ENCODE measurements around the gene CDC42SE1.

Gene CDC42SE1

DNA sequence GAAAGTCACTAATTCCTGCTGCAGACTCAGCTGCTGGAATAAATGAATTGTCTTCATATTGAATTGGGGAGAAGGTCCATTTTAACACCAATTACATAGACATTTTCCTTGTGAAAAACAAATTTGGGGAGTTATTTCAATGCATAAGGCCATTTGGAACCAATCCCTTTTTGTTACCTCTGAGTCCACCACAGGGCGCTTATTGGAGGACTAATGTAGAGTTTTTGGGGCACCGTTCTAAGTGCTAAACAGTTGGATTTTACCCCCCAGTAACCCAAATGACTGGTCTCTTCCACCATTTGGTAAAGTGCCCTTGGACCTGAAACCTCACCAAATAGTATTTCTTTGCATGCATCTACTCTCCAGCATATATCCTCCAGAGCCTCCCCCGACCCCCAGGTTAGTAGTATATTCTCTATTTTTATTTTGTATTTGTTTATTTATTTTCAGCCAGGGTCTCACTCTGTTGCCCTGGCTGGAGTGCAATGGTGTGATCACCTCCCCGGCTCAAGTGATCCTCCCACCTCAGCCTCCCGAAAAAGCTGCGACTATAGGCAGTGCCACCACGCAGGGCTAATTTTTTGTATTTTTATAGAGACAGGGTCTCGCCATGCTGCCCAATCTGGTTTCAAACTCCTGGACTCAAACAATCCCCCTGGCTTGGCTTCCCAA is 49.6 kb downstream of the CDC42SE1 start:
- Histone ChIP-seq H3K36me3 (ENCODE audit: control insufficient read depth in 2 of 2, insufficient read depth in 2 of 2, low read length in 2 of 2) (no peaks in the 10 kb centered on the region), H3K9me3 (ENCODE audit: control insufficient read depth in 2 of 2, low read length in 2 of 2) (no peaks in the 10 kb centered on the region), H3K27ac (ENCODE audit: low read depth in 2 of 2, low read length in 2 of 2) (peak overlapping the region in 1 of 2 donors; percentile 88), H3K4me1 (ENCODE audit: control insufficient read depth in 2 of 2, insufficient read depth in 2 of 2, low read length in 2 of 2) (peaks cover 42 to 50% of the 10 kb centered on the region in 2 donors), H3K27me3 (ENCODE audit: control insufficient read depth in 2 of 2, insufficient read depth in 2 of 2, low read length in 2 of 2) (no peaks in the 10 kb centered on the region), H3K4me3 (ENCODE audit: low read length in 2 of 2) (peak overlapping the region; percentile 84 to 90), H3K9ac (ENCODE audit: low read depth in 1 of 2, low read length in 2 of 2) (peak overlapping the region; percentile 90 to 92)

DNA sequence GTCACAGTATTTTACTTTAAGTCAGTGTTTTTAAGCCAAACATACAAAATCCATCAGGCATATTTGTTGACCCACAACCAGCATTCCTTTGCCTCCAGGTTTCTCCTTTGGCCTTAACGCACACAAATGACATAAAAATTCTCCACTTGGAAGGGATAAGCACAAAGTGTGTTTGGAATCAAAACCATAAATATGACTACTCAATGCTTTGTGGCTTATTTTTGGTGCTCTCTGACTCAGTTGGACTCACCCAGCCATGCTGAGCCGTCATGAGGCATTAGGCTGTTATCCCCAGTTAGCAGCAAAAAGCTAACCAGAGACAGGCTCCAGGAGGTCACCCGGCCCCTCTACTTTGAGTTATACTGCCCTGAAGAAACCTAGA is 50.2 kb downstream of the CDC42SE1 start:
- Histone ChIP-seq H3K4me3 (ENCODE audit: low read length in 2 of 2) (peak overlapping the region; percentile 84 to 90), H3K27me3 (ENCODE audit: control insufficient read depth in 2 of 2, insufficient read depth in 2 of 2, low read length in 2 of 2) (no peaks in the 10 kb centered on the region), H3K4me1 (ENCODE audit: control insufficient read depth in 2 of 2, insufficient read depth in 2 of 2, low read length in 2 of 2) (peaks cover 43 to 49% of the 10 kb centered on the region in 2 donors), H3K9ac (ENCODE audit: low read depth in 1 of 2, low read length in 2 of 2) (peak overlapping the region; percentile 90 to 92), H3K9me3 (ENCODE audit: control insufficient read depth in 2 of 2, low read length in 2 of 2) (no peaks in the 10 kb centered on the region), H3K36me3 (ENCODE audit: control insufficient read depth in 2 of 2, insufficient read depth in 2 of 2, low read length in 2 of 2) (no peaks in the 10 kb centered on the region), H3K27ac (ENCODE audit: low read depth in 2 of 2, low read length in 2 of 2) (peak overlapping the region; percentile 87 to 88)

DNA sequence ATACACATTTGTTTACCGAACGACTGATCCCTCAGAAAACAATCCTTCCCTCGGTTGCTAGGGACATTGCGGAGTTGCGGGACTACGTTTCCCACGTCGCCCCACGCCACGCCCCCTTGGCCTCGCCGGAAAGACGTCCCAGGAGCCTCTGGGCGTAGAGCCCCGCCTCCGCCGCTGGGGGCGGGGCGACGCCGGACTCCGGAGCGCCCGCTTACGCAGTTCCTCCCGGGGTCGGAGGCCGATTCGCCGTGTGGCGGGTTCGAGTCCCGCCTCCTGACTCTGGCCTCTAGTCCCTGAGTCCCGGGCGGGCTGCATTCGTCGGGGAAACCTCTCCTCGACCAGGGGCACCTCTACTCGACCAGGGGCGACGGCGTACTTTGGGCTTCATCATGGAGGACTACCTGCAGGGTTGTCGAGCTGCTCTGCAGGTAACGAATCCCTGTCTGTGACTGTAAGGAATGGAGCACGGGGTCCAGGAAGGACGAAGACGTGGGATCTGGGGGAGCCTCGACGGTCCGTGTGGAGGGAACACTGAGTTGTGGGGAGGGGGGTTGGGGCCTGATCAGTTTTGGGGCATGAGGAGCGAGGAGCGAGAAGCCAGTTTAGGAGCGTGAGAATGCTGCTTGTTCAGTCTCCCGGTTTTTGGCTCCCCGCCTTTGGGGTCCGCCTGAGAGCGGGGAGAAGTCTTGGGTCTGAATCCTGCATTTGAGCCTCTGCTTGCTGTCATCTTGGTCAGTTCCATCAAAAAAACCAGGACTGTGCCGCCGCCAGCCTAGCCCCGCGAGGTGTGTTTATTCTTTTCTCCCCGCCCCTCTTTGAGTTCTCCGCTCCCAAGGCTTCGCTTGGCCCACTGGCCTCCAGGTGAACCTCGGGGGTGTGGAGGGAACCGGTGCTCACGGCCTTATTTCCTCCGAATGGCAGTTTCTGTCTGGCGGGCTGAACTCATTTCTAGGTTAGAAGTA is 50.9 kb downstream of the CDC42SE1 start, which contains the start of gene PRUNE1:
PRUNE1 (plus strand) TSS at position 206 of the 962 bp plus-strand sequence; CDS start at position 390, 184 bp downstream.
- H3K9ac ChIP-seq (ENCODE audit: low read depth in 1 of 2, low read length in 2 of 2) = peak within 1 kb of the TSS; percentile 90 to 92

DNA sequence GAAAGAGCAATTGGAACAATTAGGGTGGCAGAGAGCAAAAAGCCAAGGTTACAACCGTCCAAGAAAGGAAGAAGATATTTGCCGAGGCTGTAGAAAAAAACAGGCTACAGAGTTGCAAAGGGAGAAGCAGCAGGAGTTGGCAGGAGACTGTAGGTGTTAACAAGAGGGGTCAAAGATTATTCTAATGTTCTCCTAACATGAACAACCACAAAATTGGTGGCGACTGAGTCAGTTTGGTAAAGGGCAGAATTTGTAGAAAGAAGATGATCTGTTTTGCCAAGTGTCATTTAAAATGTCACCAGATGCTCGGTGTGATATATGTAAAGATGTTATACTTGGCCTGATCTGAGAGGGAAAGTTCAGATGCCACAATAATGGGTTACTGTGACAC is 51.6 kb downstream of the CDC42SE1 start:
- Histone ChIP-seq H3K4me1 (ENCODE audit: control insufficient read depth in 2 of 2, insufficient read depth in 2 of 2, low read length in 2 of 2) (peaks cover 41 to 46% of the 10 kb centered on the region in 2 donors), H3K27ac (ENCODE audit: low read depth in 2 of 2, low read length in 2 of 2) (peak overlapping the region; percentile 88 to 93), H3K9ac (ENCODE audit: low read depth in 1 of 2, low read length in 2 of 2) (peak overlapping the region; percentile 41 to 60), H3K4me3 (ENCODE audit: low read length in 2 of 2) (peak overlapping the region; percentile 84 to 90), H3K36me3 (ENCODE audit: control insufficient read depth in 2 of 2, insufficient read depth in 2 of 2, low read length in 2 of 2) (no peaks in the 10 kb centered on the region), H3K27me3 (ENCODE audit: control insufficient read depth in 2 of 2, insufficient read depth in 2 of 2, low read length in 2 of 2) (no peaks in the 10 kb centered on the region), H3K9me3 (ENCODE audit: control insufficient read depth in 2 of 2, low read length in 2 of 2) (no peaks in the 10 kb centered on the region)

More for the DNA sequence above, 50.9 kb downstream of the CDC42SE1 start, which contains the start of gene PRUNE1:
- Histone ChIP-seq H3K4me3 (ENCODE audit: low read length in 2 of 2) (peak within 1 kb of the TSS; percentile 84 to 90), H3K36me3 (ENCODE audit: control insufficient read depth in 2 of 2, insufficient read depth in 2 of 2, low read length in 2 of 2) (no peaks in the 10 kb centered on the region), H3K27ac (ENCODE audit: low read depth in 2 of 2, low read length in 2 of 2) (peak within 1 kb of the TSS; percentile 88 to 93), H3K27me3 (ENCODE audit: control insufficient read depth in 2 of 2, insufficient read depth in 2 of 2, low read length in 2 of 2) (no peaks in the 10 kb centered on the region), H3K9me3 (ENCODE audit: control insufficient read depth in 2 of 2, low read length in 2 of 2) (no peaks in the 10 kb centered on the region), H3K4me1 (ENCODE audit: control insufficient read depth in 2 of 2, insufficient read depth in 2 of 2, low read length in 2 of 2) (peaks cover 45% of the 10 kb centered on the region in 2 donors)

DNA sequence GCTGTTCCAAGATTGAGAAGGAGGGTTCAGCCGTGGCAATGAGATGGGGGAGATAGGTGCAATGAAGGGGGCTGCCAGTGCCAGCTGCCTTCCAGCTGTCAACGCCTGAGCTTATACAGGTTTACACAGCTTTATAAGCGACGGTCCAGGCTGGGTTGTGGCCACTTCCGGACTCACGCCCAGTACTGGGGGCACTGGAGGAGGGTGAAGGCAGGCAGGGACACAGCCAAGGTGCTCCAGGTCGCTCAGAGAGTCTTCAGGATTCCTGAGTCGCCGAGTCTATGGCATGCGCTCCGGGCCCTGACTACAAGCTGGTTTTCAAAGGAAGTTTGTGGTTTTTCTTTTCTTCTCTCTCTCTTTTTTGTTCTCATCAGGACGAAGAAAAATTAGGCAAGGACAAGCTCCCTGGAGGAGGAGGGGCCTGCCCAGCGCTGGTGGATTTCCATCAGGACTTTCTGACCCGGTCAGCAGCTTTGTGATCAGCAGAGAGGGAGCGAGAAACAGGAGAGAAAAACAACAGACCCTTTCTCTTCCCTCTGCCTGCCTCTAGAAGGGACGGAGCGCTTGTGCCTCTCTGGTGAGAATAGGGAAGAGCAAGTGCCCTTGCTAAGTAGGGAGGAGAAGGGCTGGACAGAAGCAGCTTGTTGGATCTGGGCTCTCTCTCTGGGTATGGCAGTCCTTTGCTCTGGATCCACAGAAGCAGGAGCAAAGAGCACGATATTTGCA is 52.9 kb downstream of the CDC42SE1 start, which contains the start of gene MINDY1:
MINDY1 (minus strand) TSS at position 576 of the 726 bp plus-strand sequence. CDS start 4,285 bp downstream, outside the sequence.
- no peaks in the 10 kb centered on the region for H3K27me3 ChIP-seq (ENCODE audit: control insufficient read depth in 2 of 2, insufficient read depth in 2 of 2, low read length in 2 of 2)

DNA sequence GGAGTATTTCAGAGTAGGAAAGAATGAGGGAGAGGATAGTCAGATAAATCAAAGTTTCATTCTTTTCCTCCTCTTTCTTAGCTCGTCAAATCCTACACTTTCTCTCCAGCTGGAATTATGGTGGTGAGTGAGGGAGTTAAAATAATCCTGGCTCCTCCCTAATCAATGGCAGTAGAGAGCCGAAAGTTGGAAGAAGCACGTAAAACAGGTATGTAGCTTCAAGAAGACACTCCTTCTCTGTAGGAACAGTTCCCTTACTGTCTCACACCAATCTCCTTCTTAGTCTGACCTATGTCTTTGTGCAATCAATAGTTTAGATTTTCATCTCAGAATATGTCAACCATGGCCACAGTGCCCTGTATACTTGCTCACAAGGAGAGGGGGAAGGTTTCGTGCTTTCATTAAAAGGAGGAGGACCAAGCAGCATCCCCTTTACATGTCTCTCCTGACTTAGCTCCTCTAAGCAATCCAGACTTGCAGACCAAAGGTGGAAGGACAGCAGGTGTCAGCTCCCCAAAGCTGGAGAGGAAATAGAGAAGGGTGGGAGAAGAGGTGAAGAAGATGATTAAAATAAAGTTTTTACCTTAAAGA is 53.6 kb downstream of the CDC42SE1 start:
- peaks cover 16 to 18% of the 10 kb centered on the region in 2 donors for H3K36me3 ChIP-seq (ENCODE audit: control insufficient read depth in 2 of 2, insufficient read depth in 2 of 2, low read length in 2 of 2)
- H3K4me1 ChIP-seq (ENCODE audit: control insufficient read depth in 2 of 2, insufficient read depth in 2 of 2, low read length in 2 of 2) = peaks cover 34 to 40% of the 10 kb centered on the region in 2 donors
- H3K9ac ChIP-seq (ENCODE audit: low read depth in 1 of 2, low read length in 2 of 2) = peak overlapping the region; percentile 87 to 94
- H3K27me3 ChIP-seq (ENCODE audit: control insufficient read depth in 2 of 2, insufficient read depth in 2 of 2, low read length in 2 of 2) = no peaks in the 10 kb centered on the region
- no peaks in the 10 kb centered on the region for H3K9me3 ChIP-seq (ENCODE audit: control insufficient read depth in 2 of 2, low read length in 2 of 2)
- H3K27ac ChIP-seq (ENCODE audit: low read depth in 2 of 2, low read length in 2 of 2) = peak overlapping the region; percentile 88 to 93
- peak overlapping the region; percentile 81 to 84 for H3K4me3 ChIP-seq (ENCODE audit: low read length in 2 of 2)

More for the DNA sequence above, 52.9 kb downstream of the CDC42SE1 start, which contains the start of gene MINDY1:
- H3K4me1 ChIP-seq (ENCODE audit: control insufficient read depth in 2 of 2, insufficient read depth in 2 of 2, low read length in 2 of 2) = peaks cover 39 to 40% of the 10 kb centered on the region in 2 donors
- H3K36me3 ChIP-seq (ENCODE audit: control insufficient read depth in 2 of 2, insufficient read depth in 2 of 2, low read length in 2 of 2) = peaks cover 11 to 12% of the 10 kb centered on the region in 2 donors
- peak within 1 kb of the TSS; percentile 84 to 90 for H3K4me3 ChIP-seq (ENCODE audit: low read length in 2 of 2)
- H3K9ac ChIP-seq (ENCODE audit: low read depth in 1 of 2, low read length in 2 of 2) = peak within 1 kb of the TSS; percentile 87 to 94
- no peaks in the 10 kb centered on the region for H3K9me3 ChIP-seq (ENCODE audit: control insufficient read depth in 2 of 2, low read length in 2 of 2)
- peak within 1 kb of the TSS; percentile 88 to 93 for H3K27ac ChIP-seq (ENCODE audit: low read depth in 2 of 2, low read length in 2 of 2)

DNA sequence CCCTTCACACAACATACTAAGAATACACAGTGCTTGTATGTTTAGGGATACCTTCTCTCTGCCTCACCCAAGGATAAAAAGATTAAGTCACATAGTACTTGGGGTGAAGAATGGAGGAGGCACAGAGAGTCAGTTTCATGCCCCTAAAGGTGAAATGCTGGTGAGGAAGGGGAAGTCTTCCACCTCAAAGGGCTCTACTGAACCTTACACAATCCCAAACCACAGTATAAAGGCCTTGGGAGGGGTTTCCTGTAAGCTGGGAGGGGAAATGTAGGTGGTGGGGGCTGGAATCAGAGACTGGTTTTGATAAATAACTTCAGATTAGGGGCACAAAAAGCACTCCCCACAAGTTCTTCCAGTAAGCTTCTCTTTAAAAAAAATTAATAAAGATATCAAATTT is 56.2 kb downstream of the CDC42SE1 start:
- H3K9me3 ChIP-seq (ENCODE audit: control insufficient read depth in 2 of 2, low read length in 2 of 2) = no peaks in the 10 kb centered on the region
- peaks cover 31 to 34% of the 10 kb centered on the region in 2 donors for H3K36me3 ChIP-seq (ENCODE audit: control insufficient read depth in 2 of 2, insufficient read depth in 2 of 2, low read length in 2 of 2)
- H3K9ac ChIP-seq (ENCODE audit: low read depth in 1 of 2, low read length in 2 of 2) = no peak overlapping the region
- H3K4me3 ChIP-seq (ENCODE audit: low read length in 2 of 2) = peak overlapping the region in 1 of 2 donors; percentile 45
- H3K4me1 ChIP-seq (ENCODE audit: control insufficient read depth in 2 of 2, insufficient read depth in 2 of 2, low read length in 2 of 2) = peaks cover 25 to 33% of the 10 kb centered on the region in 2 donors
- H3K27me3 ChIP-seq (ENCODE audit: control insufficient read depth in 2 of 2, insufficient read depth in 2 of 2, low read length in 2 of 2) = no peaks in the 10 kb centered on the region
- no peak overlapping the region for H3K27ac ChIP-seq (ENCODE audit: low read depth in 2 of 2, low read length in 2 of 2)

DNA sequence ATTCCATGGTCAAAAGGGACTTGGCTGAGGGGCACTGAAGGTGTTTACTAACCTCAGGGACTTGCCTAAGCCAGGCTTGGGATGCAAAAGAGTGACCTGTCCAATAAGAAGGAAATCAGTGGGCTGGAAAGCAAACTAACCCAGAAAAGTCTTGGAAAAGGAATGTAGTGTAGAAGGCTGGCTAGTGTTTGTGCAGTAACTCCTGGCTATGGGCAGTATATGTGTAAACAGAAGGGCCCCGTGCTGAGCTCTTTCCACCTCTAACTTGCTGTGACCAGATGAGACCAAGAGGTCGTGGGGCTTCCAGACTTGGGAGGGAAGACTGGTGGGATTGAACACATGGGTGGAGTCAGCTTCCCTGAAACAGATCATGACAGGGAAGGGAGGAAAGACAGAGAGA is 56.8 kb downstream of the CDC42SE1 start:
- no peak overlapping the region for H3K9ac ChIP-seq (ENCODE audit: low read depth in 1 of 2, low read length in 2 of 2)

DNA sequence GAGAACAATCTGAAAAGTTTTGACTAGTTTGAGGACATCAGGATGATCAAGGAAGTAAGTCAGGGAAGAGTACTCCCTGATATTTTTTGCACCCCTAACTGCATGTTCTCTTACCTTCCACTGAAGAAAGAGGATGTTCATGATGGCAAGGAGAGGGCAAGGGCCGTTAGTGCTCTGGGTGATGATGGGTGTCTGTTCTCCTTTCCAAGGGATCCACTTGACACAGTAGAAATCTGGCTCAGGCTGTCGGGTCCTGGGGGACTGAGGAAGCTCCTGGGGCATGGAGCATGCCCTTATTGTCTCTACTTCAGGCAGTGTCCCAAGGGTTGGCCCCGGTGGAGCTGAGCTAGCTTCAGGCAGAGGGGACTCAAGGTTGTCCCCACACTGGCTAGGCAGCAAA is 57.4 kb downstream of the CDC42SE1 start:
- Histone ChIP-seq H3K9ac (ENCODE audit: low read depth in 1 of 2, low read length in 2 of 2) (no peak overlapping the region), H3K9me3 (ENCODE audit: control insufficient read depth in 2 of 2, low read length in 2 of 2) (no peaks in the 10 kb centered on the region), H3K36me3 (ENCODE audit: control insufficient read depth in 2 of 2, insufficient read depth in 2 of 2, low read length in 2 of 2) (peaks cover 42 to 44% of the 10 kb centered on the region in 2 donors), H3K4me1 (ENCODE audit: control insufficient read depth in 2 of 2, insufficient read depth in 2 of 2, low read length in 2 of 2) (peaks cover 22 to 24% of the 10 kb centered on the region in 2 donors), H3K27ac (ENCODE audit: low read depth in 2 of 2, low read length in 2 of 2) (no peak overlapping the region), H3K4me3 (ENCODE audit: low read length in 2 of 2) (no peak overlapping the region), H3K27me3 (ENCODE audit: control insufficient read depth in 2 of 2, insufficient read depth in 2 of 2, low read length in 2 of 2) (no peaks in the 10 kb centered on the region)

More for the DNA sequence above, 56.8 kb downstream of the CDC42SE1 start:
- Histone ChIP-seq H3K27ac (ENCODE audit: low read depth in 2 of 2, low read length in 2 of 2) (no peak overlapping the region), H3K9me3 (ENCODE audit: control insufficient read depth in 2 of 2, low read length in 2 of 2) (no peaks in the 10 kb centered on the region), H3K27me3 (ENCODE audit: control insufficient read depth in 2 of 2, insufficient read depth in 2 of 2, low read length in 2 of 2) (no peaks in the 10 kb centered on the region), H3K4me1 (ENCODE audit: control insufficient read depth in 2 of 2, insufficient read depth in 2 of 2, low read length in 2 of 2) (peaks cover 23 to 28% of the 10 kb centered on the region in 2 donors), H3K36me3 (ENCODE audit: control insufficient read depth in 2 of 2, insufficient read depth in 2 of 2, low read length in 2 of 2) (peaks cover 37 to 39% of the 10 kb centered on the region in 2 donors), H3K4me3 (ENCODE audit: low read length in 2 of 2) (peak overlapping the region in 1 of 2 donors; percentile 45)
